GM23338 (cell line): ENCODE results near the gene ASPRV1.

Source experiments
- CTCF ChIP-seq, 2 experiments: fragments of 200-600 bp in 1 of 2; sonication (generic) in 1 of 2; conservative IDR thresholded peaks; 2 replicates each; pipeline versions ENCODE4 v1.5.1 to v1.6.1; 2016 to 2017; ENCODE audit warnings: antibody characterized with exemption in 2 of 2, low read depth in 2 of 2, mild to moderate bottlenecking in 2 of 2, moderate library complexity in 1 of 2
- POLR2AphosphoS5 ChIP-seq: IDR thresholded peaks from 2 replicates; pipeline ENCODE4 v1.6.1; 2016; ENCODE audit warnings: antibody characterized with exemption, low read depth
- STAT1 ChIP-seq: IDR thresholded peaks from one replicate; pipeline ENCODE4 v1.6.1; 2016; ENCODE audit warnings: antibody characterized with exemption; ENCODE audit not compliant: unreplicated experiment
- ZNF114 ChIP-seq: fragments of 250-450 bp; sonication (Bioruptor Pico); IDR thresholded peaks from 2 replicates; pipeline ENCODE4 v1.5.0; 2020; ENCODE audit warnings: mild to moderate bottlenecking, moderate library complexity

- TF ChIP-seq CTCF (conservative IDR thresholded peaks at IDR 0.05; ENCODE audit: low read depth in 2 of 2) = no peak
- TF ChIP-seq POLR2AphosphoS5 = no peak
- TF ChIP-seq ZNF114 (CRISPR knock-in tag) = no peak
- no peak for TF ChIP-seq STAT1
Observed at GRCh38 chr2:69936906-69937305, 24.5 kb downstream of the ASPRV1 start.
